ENCODE data around the gene OR2AE1.
"Not testable (repeated sequence)": the region's sequence is repeated elsewhere in the genome, so short reads cannot be mapped to it uniquely, and the experiment has no call there.

Gene OR2AE1

GRCh38 chr7:99876933-99877332 is at the start of gene OR2AE1:
OR2AE1 (minus strand) TSS chr7:99877033; CDS start chr7:99877033, 0 bp downstream.
- FAIRE-seq (no peak), DNase-seq (ENCODE audit: insufficient read length, low spot score) (no peak)

DNA sequence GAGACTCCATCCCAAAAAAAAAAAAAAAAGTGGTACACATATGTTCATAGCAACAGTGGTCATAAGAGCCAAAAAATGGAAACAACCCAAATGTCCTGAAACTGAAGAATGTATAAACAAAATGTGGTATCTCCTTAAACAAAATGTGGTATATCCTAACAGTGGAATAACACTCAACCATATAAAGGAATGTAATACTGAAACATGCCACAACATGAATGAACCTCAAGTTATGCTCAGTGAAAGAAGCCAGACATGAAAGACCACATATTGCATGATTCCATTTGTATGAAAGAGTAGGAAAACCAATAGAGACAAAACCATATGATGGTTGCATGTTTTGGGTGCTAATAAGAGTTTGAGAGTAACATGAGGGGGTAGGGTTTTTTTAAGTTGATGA is 49.5 kb upstream of the OR2AE1 start:
- DNase-seq (ENCODE audit: insufficient read length, low spot score) (no peak), FAIRE-seq (no peak)

- DNase-seq (ENCODE audit: insufficient read length, low spot score) (no peak), FAIRE-seq (no peak)
These were observed 46.4 kb upstream of the OR2AE1 start for GRCh38 chr7:99923200-99923599.

- no peak for FAIRE-seq
- DNase-seq (ENCODE audit: insufficient read length, low spot score) = no peak
These were observed 43.3 kb upstream of the OR2AE1 start for GRCh38 chr7:99920149-99920548.

GRCh38 chr7:99919814-99920112 is 42.9 kb upstream of the OR2AE1 start:
- DNase-seq (ENCODE audit: insufficient read length, low spot score) (no peak), FAIRE-seq (no peak)

DNA sequence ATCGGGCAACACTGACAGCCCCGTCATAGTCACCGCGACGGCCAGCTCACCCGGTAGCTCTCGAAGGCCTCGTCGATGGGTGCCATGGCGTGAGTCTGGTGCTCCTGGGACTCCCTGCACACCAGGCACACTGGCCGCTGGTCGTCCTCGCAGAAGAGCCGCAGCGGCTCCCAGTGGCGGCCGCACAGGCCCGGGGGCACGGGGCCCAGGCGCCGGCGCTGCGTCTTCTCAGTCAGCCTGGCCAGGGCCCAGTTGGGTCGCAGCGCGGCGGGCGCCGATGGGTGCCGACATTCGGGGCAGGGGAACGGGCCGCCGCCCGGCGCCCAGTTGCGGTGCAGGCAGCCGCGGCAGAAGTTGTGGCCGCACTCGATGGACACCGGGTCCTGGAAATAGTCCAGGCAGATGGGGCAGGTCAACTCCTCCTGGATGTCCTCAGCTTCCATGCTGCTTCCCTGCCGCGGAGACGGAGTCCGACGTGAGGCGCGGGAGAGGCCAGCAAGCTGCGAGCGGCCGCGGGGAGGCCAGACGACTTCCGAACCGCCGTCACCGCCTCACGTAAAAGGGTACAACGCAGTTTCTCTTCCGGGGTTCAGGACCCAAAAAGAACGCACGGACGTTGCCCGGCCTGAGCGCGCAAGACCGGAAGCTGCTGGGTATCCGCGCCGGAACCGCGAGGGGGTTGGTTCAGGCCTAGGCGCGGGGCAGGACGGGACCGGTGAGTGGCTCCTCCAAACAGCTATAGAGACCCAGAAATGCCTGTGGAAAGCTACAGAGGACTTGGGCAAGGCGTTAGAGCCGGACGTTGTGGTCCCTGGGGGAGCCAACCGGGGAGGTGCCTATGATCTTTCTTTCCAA is 42.4 kb upstream of the OR2AE1 start, which contains the start of gene TRIM4:
Gene TRIM4 (minus strand): TSS at position 572 of the 855 bp plus-strand sequence. CDS start 129 bp downstream, at position 443.
- FAIRE-seq = no peak
- DNase-seq (ENCODE audit: insufficient read length, low spot score) = peak; percentile 76

DNA sequence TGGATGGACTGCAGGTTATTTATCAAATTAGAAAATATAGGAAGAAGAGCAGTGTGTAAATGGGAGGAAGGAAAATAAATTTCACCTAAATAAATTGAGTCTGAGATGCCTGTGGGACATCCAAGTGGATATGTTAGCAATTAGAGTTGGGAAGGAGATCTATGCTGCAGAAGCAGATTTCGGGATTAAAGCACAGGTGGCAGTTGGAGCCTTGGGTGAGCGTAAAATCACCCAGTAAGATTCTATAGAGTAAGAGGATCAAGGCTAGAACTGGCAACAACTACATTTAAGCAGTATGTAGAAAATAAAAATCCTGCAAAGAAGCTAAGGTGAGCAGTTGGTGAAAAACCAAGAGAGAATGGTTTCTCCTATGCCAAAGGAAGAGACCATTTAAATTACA is 34.1 kb upstream of the OR2AE1 start:
- no peak for FAIRE-seq

DNA sequence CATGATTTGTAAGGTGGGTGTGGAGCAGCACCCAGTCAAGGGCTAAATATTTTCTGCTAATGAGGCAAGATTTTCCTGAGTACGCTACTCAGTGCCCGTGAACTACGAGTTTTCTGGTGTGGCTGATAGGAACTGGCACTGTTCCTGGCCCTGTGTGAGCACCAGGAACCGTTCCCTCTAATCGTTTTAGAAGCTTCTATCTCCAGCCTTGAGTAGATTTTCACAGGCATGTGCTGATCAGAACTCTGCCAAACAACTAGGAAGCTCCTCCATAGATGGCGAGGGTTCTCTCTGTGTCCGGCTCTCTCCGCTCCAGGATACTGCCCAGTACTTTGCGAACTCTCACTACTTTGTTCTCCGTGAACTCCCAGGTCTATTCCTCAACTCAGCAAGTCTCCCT is 24.7 kb upstream of the OR2AE1 start:
- DNase-seq (ENCODE audit: insufficient read length, low spot score) (no peak), FAIRE-seq (no peak)

More for the DNA sequence above, 34.1 kb upstream of the OR2AE1 start:
- no peak for DNase-seq (ENCODE audit: insufficient read length, low spot score)

- DNase-seq (ENCODE audit: insufficient read length, low spot score) (no peak), FAIRE-seq (no peak)
These were observed 23.1 kb upstream of the OR2AE1 start for GRCh38 chr7:99899830-99900519.

DNA sequence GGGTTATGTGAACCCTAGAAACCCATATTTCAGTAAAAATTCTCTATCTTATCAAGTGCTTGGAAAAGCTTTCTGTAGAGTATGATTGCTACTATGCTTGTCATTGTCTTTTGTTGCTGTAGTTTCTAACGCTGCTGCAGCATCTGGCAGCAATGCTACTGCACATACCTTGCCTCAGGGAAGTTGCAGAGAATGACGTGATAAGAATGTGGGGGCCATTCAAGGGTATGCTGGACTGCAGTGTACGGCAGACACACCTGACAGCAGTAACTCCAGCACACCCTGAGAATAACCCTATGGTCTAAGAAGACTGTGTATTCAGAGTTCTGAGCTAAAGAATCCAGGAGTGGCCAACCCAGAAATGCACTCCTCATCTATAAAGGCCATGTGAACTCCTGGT is 22.0 kb upstream of the OR2AE1 start:
- FAIRE-seq (no peak), DNase-seq (ENCODE audit: insufficient read length, low spot score) (no peak)

- no peak for DNase-seq (ENCODE audit: insufficient read length, low spot score)
- no peak for FAIRE-seq
These were observed 21.2 kb upstream of the OR2AE1 start for GRCh38 chr7:99898023-99898357.

DNA sequence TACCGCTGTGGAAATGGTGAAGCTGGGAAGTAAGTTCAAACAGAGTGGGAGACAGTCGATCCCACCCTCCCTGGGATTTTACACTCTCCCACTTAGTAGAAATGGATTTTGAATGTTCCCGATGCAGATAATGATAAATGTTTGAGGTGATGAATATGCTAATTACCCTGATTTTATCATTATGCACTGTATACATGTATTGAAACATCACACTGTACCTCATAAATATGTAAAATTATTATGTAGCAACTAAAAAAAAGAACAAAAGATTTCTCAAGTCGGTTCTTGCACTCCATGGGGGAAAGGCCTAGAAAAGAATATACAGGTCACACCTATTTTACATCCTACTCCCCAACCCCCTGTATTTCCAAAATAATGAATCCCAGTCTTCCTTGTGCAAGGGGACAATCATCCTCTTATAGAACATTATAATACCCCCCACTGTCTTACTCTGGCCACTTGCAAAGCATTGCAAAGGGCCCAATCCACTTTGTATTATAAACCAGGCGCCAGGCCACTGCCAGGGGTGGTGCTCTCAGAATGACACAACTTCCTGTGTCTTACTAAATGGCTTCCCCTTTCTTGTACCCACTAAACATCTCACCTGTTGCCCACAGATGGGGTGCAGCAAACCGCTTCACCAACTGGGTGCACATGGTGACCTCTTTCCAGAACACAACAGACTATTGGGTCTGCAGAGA is 20.6 kb upstream of the OR2AE1 start:
- DNase-seq (ENCODE audit: insufficient read length, low spot score) (no peak), FAIRE-seq (no peak)

GRCh38 chr7:99894738-99895137 is 17.9 kb upstream of the OR2AE1 start:
- DNase-seq (ENCODE audit: insufficient read length, low spot score) = no peak
- FAIRE-seq = no peak

GRCh38 chr7:99893280-99893679 is 16.4 kb upstream of the OR2AE1 start:
- FAIRE-seq (no peak), DNase-seq (ENCODE audit: insufficient read length, low spot score) (no peak)

GRCh38 chr7:99890348-99890747 is 13.5 kb upstream of the OR2AE1 start:
- FAIRE-seq; DNase-seq (ENCODE audit: insufficient read length, low spot score): not testable (repeated sequence)

GRCh38 chr7:99888366-99888765 is 11.5 kb upstream of the OR2AE1 start:
- FAIRE-seq = not testable (repeated sequence)

DNA sequence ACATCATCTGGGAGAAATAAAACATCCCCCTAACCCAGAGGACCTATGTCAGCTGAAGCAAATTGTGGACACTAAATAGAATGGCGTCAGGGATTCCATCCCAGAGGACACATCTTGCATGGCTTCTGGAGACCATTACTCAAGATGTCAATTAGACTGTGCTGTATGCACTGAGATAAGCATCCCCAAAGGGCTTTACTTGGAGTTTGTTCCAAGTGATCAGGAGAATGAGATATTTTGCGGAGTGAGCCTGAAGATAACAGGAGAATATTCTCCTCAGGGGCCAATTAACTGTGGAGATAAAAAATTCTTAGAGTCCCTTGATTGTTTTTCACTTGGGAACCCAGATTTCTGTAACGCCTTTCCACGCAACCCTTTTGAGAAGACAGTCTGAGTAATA is 4.5 kb upstream of the OR2AE1 start:
- FAIRE-seq (no peak), DNase-seq (ENCODE audit: insufficient read length, low spot score) (no peak)

More at GRCh38 chr7:99888366-99888765, 11.5 kb upstream of the OR2AE1 start:
- DNase-seq (ENCODE audit: insufficient read length, low spot score) = not testable (repeated sequence)

DNA sequence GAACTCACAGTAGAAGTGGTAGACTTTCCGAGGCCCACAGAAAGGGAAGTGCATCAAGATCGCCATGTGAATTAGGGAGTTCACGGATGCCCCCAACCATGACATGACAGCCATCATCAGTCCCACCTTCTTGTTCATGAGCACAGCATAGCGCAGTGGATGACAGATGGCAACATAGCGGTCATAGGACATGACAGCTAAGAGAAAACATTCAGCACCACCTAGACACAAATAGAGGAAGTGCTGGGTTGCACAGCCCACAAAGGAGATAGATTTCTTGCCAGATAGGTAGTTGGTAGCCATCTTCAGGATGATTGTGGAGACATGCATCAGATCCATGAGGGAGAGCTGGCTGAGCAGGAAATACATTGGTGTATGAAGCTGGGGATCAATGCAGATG is 342 bp downstream of the OR2AE1 start:
- no peak for FAIRE-seq
- DNase-seq (ENCODE audit: insufficient read length, low spot score) = no peak

GRCh38 chr7:99868246-99868645 is 8.6 kb downstream of the OR2AE1 start:
- no peak for DNase-seq (ENCODE audit: insufficient read length, low spot score)
- no peak for FAIRE-seq

DNA sequence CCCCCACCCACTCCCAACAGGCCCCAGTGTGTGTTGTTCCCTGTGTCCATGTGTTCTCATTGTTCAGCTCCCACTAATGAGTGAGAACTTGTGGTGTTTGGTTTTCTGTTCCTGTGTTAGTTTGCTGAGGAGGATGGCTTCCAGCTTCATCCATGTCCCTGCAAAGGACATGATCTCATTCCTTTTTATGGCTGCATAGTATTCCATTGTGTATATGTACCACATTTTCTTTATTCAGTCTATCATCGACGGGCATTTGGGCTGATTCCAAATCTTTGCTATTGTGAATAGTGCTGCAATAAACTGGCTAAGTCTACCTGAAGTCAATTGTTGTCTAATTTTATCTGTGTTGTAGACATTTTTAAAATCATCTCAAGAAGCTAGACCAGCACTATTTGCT is 9.4 kb downstream of the OR2AE1 start:
- FAIRE-seq = not testable (repeated sequence)

DNA sequence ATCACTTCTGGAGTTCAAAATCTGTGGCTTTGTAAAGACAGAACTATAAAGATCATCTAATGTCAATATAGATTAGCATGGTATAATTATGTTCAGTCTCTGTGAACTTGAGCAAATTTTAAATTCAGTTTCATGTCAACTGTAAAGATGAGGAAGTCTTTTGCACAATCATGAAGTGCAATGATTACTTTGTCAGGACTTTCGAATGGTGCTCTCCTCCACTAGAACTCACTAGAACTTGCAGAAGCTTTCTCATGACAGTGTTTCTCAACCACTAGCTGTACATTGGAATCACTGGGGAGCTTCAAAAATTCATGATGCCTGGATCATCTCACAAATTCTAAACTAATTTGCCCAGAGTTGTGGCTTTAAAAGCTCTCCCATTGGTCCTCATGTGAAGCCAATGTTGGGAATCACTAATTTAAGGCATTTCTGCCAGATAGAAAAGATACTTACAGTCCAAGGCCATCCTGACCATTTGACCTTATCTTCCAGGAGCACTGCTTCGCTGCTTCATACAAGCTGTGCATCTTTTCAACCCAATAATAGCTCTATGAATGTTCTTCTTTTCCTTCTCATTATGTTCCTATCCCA is 12.9 kb downstream of the OR2AE1 start:
- FAIRE-seq = no peak
- no peak for DNase-seq (ENCODE audit: insufficient read length, low spot score)

More for the DNA sequence above, 9.4 kb downstream of the OR2AE1 start:
- not testable (repeated sequence) for DNase-seq (ENCODE audit: insufficient read length, low spot score)
